HepG2 (cell line): ENCODE results near the gene PLK3. TPM values are rescaled to one million over a fixed set of nuclear protein-coding genes. Genes with fewer than 3 reads are reported as not detected.

Experiments
- HOXA3 ChIP-seq: sonication (generic); formaldehyde crosslinking; IDR thresholded peaks from 2 replicates; pipeline ENCODE4 v1.5.0; 2020; ENCODE audit warnings: missing genetic modification reagents
- IRF1 ChIP-seq: sonication (generic); formaldehyde crosslinking; IDR thresholded peaks from 2 replicates; pipeline ENCODE4 v1.4.0; 2020; ENCODE audit warnings: low read depth, mild to moderate bottlenecking, missing genetic modification reagents
- KMT2A ChIP-seq: sonication (generic); formaldehyde crosslinking; IDR thresholded peaks from 2 replicates; pipeline ENCODE4 v1.4.0; 2020; ENCODE audit warnings: missing genetic modification reagents
- MLLT10 ChIP-seq: sonication (generic); formaldehyde crosslinking; IDR thresholded peaks from 2 replicates; pipeline ENCODE4 v1.4.0; 2020; ENCODE audit warnings: missing genetic modification reagents
- PAXIP1 ChIP-seq: sonication (generic); formaldehyde crosslinking; conservative IDR thresholded peaks from 2 replicates; pipeline ENCODE4 v1.4.0; 2020; ENCODE audit warnings: mild to moderate bottlenecking, missing genetic modification reagents, moderate library complexity
- ZBTB43 ChIP-seq: sonication (generic); formaldehyde crosslinking; conservative IDR thresholded peaks from 2 replicates; pipeline ENCODE4 v1.4.0; 2020; ENCODE audit warnings: missing genetic modification reagents
- ZNF142 ChIP-seq: sonication (generic); formaldehyde crosslinking; IDR thresholded peaks from 2 replicates; pipeline ENCODE4 v1.4.0; 2020; ENCODE audit warnings: missing genetic modification reagents
- ZNF503 ChIP-seq: sonication (generic); formaldehyde crosslinking; IDR thresholded peaks from 2 replicates; pipeline ENCODE4 v1.4.0; 2020; ENCODE audit warnings: missing genetic modification reagents
- ZNF687 ChIP-seq: sonication (generic); formaldehyde crosslinking; IDR thresholded peaks from 2 replicates; pipeline ENCODE4 v1.5.1; 2020; ENCODE audit warnings: mild to moderate bottlenecking, missing genetic modification reagents, moderate library complexity
- polyA plus RNA-seq, 8 experiments: library from polyadenylated mRNA; depleted of rRNA in 3 of 8; stranded (reverse) in 7 of 8; unstranded in 1 of 8; fragments of >200 nt; fragmentation: Illumina TruSeq in 4 of 8; extraction: Trizol in 4 of 8; gene quantifications; 2 replicates each; pipeline versions ENCODE4 v1.2.1 to v1.2.3, GENCODE V29; 2011 to 2016; ENCODE audit warnings: low read depth in 4 of 8, missing spikeins in 1 of 8, mixed read lengths in 1 of 8; ENCODE audit not compliant: insufficient read depth in 1 of 8
- total RNA-seq, 5 experiments: library from RNA; depleted of rRNA; stranded (reverse); fragments of >200 nt; fragmentation: Illumina TruSeq; extraction: Trizol; gene quantifications; 2 replicates each; pipeline ENCODE4 v1.2.3, GENCODE V29; 2016; ENCODE audit warnings: low read depth in 1 of 5

The PLK3 gene
- total and polyA plus RNA-seq, 2 of the 13 experiments (the other 11 are each of a cell fraction or from before 2014, with no cell fraction given) = 9.8 to 16.9 TPM

- TF ChIP-seq ZNF503 (CRISPR knock-in tag) (0 out of 2 replicates have a peak, but pooled peaks have one; percentile 45), ZNF687 (CRISPR knock-in tag) (peak; percentile 64; the same call in 1 of the 2 replicates), ZNF142 (peak; percentile 38; the same call in 1 of the 2 replicates), KMT2A (CRISPR knock-in tag) (no peak), MLLT10 (CRISPR knock-in tag) (no peak), IRF1 (CRISPR knock-in tag) (no peak), PAXIP1 (CRISPR knock-in tag) (0 out of 2 replicates have a peak, but pooled peaks have one; percentile 25), HOXA3 (CRISPR knock-in tag) (no peak), ZBTB43 (CRISPR knock-in tag) (no peak)
These were observed 42.9 kb downstream of the PLK3 start, which contains the start of gene PTCH2 (continued) for GRCh38 chr1:44842862-44843655.
